H1 (cell line): ENCODE data around the gene RAD51B. TPM values are rescaled to one million over a fixed set of nuclear protein-coding genes. Genes with fewer than 3 reads are reported as not detected.

Experiments used
- CTCF ChIA-PET: fragments of 300-600 bp; sonication (Branson Sonifier 250); formaldehyde crosslinking; loops from one replicate; lab custom pipeline; 2021; ENCODE audit not compliant: partially characterized antibody; lab: Charles Lee
- POLR2A ChIA-PET: fragments of 300-600 bp; sonication (Branson Sonifier 250); formaldehyde crosslinking; loops from one replicate; lab custom pipeline; 2021; ENCODE audit warnings: inconsistent platforms; ENCODE audit not compliant: partially characterized antibody; lab: Charles Lee
- DNase-seq, 2 experiments: peaks; one replicate each; pipeline versions ENCODE4 v3.0.0 to v3.0.0-alpha.2; 2010 to 2022; ENCODE audit warnings: low spot score in 2 of 2, low read depth in 1 of 2, mixed read lengths in 1 of 2
- FAIRE-seq: peaks from 2 replicates; lab custom pipeline; 2011; peaks lifted over from hg19 to GRCh38; lab: Jason Lieb, UNC
- H2AFZ ChIP-seq: 2 replicates; pipeline ENCODE4 v1.8.1; 2012; ENCODE audit warnings: low read length, inconsistent platforms
- H2AK5ac ChIP-seq: 2 replicates; pipeline ENCODE4 v1.6.1; 2013; ENCODE audit warnings: low read depth, low read length
- H2BK120ac ChIP-seq: replicated peaks from 2 replicates; pipeline ENCODE3; 2013; ENCODE audit warnings: low read depth, low read length, inconsistent platforms
- H2BK12ac ChIP-seq: 2 replicates; pipeline ENCODE4 v1.6.1; 2013; ENCODE audit warnings: low read depth, low read length
- H2BK15ac ChIP-seq: 2 replicates; pipeline ENCODE4 v1.6.1; 2013; ENCODE audit warnings: low read length
- H2BK20ac ChIP-seq: 2 replicates; pipeline ENCODE4 v1.6.1; 2013; ENCODE audit warnings: low read length
- H2BK5ac ChIP-seq: 2 replicates; pipeline ENCODE4 v1.6.1; 2013; ENCODE audit warnings: low read depth, low read length
- H3K14ac ChIP-seq: 2 replicates; pipeline ENCODE4 v1.6.1; 2013; ENCODE audit warnings: inconsistent platforms; ENCODE audit not compliant: insufficient read length
- H3K18ac ChIP-seq: 2 replicates; pipeline ENCODE4 v1.6.1; 2013; ENCODE audit warnings: low read length; ENCODE audit errors: extremely low read depth
- H3K23ac ChIP-seq: 2 replicates; pipeline ENCODE4 v1.6.1; 2013; ENCODE audit warnings: inconsistent platforms; ENCODE audit not compliant: insufficient read length
- H3K23me2 ChIP-seq: 2 replicates; pipeline ENCODE4 v1.6.1; 2013; ENCODE audit warnings: low read depth, low read length
- H3K27ac ChIP-seq: 2 replicates; pipeline ENCODE4 v1.6.1; 2011; ENCODE audit warnings: low read depth, low read length, inconsistent platforms
- H3K27me3 ChIP-seq, 4 experiments: replicated peaks in 1 of 4; 1 replicate in 1 of 4; 2 replicates in 3 of 4; pipeline versions ENCODE4 v1.6.1 to v1.8.1; 2011 to 2013; ENCODE audit warnings: low read length in 3 of 4, mild to moderate bottlenecking in 3 of 4, inconsistent platforms in 2 of 4, mixed read lengths in 2 of 4, moderate library complexity in 1 of 4; ENCODE audit not compliant: control insufficient read depth in 3 of 4, insufficient read depth in 3 of 4; ENCODE audit errors: extremely low read depth in 1 of 4
- H3K36me3 ChIP-seq, 4 experiments: 2 replicates each; pipeline versions ENCODE4 v1.6.1 to v1.8.1; 2011 to 2013; ENCODE audit warnings: mild to moderate bottlenecking in 4 of 4, low read length in 3 of 4, moderate library complexity in 2 of 4, control low read depth in 1 of 4, inconsistent platforms in 1 of 4; ENCODE audit not compliant: insufficient read depth in 4 of 4, control insufficient read depth in 2 of 4
- H3K4ac ChIP-seq: replicated peaks from 2 replicates; pipeline ENCODE3; 2013; ENCODE audit warnings: low read length, low read depth, mixed read lengths, inconsistent platforms; ENCODE audit not compliant: insufficient read length
- H3K4me1 ChIP-seq, 4 experiments: replicated peaks in 1 of 4; 1 replicate in 1 of 4; 2 replicates in 3 of 4; pipeline versions ENCODE4 v1.6.1 to v1.8.1; 2011 to 2013; ENCODE audit warnings: low read length in 3 of 4, inconsistent platforms in 2 of 4, mixed read lengths in 1 of 4; ENCODE audit not compliant: insufficient read depth in 4 of 4, control insufficient read depth in 3 of 4
- H3K4me2 ChIP-seq, 2 experiments: 2 replicates each; pipeline versions ENCODE4 v1.6.1 to v1.8.1; 2011 to 2013; ENCODE audit warnings: low read depth in 2 of 2, low read length in 2 of 2, control low read depth in 1 of 2, inconsistent platforms in 1 of 2, mild to moderate bottlenecking in 1 of 2; ENCODE audit not compliant: insufficient read depth in 1 of 2
- H3K4me3 ChIP-seq, 4 experiments: fragments of 200-600, 300-600 bp in 1 of 4; sonication (generic), shearing (Covaris generic), sonication (Bioruptor Twin) in 1 of 4; 2 replicates each; pipeline versions ENCODE4 v1.5.1 to v1.8.1; 2011 to 2016; ENCODE audit warnings: low read length in 4 of 4, low read depth in 3 of 4, control low read depth in 2 of 4, inconsistent platforms in 2 of 4, mild to moderate bottlenecking in 2 of 4, mixed read lengths in 1 of 4, moderate library complexity in 1 of 4; ENCODE audit not compliant: insufficient read depth in 2 of 4; ENCODE audit errors: extremely low read depth in 1 of 4
- H3K56ac ChIP-seq: replicated peaks from 2 replicates; pipeline ENCODE3; 2013; ENCODE audit warnings: low read depth, mild to moderate bottlenecking, mixed read lengths, low read length, inconsistent platforms; ENCODE audit not compliant: insufficient read length
- H3K79me1 ChIP-seq: 2 replicates; pipeline ENCODE4 v1.6.1; 2013; ENCODE audit warnings: low read depth, low read length, control low read depth
- H3K79me2 ChIP-seq, 2 experiments: 2 replicates each; pipeline versions ENCODE4 v1.6.1 to v1.8.1; 2012 to 2013; ENCODE audit warnings: low read length in 2 of 2, mild to moderate bottlenecking in 2 of 2, inconsistent platforms in 1 of 2; ENCODE audit not compliant: insufficient read depth in 2 of 2, control insufficient read depth in 1 of 2
- H3K9ac ChIP-seq, 4 experiments: replicated peaks in 1 of 4; 1 replicate in 1 of 4; 2 replicates in 3 of 4; pipeline versions ENCODE4 v1.6.1 to v1.8.1; 2011 to 2013; ENCODE audit warnings: low read depth in 3 of 4, low read length in 3 of 4, control low read depth in 2 of 4, mild to moderate bottlenecking in 2 of 4, moderate library complexity in 2 of 4, inconsistent platforms in 1 of 4; ENCODE audit errors: extremely low read depth in 1 of 4
- H3K9me3 ChIP-seq, 2 experiments: 2 replicates each; pipeline versions ENCODE4 v1.6.1 to v1.8.1; 2012 to 2013; ENCODE audit warnings: mild to moderate bottlenecking in 2 of 2, moderate library complexity in 2 of 2, control low read depth in 1 of 2, inconsistent platforms in 1 of 2, low read depth in 1 of 2, low read length in 1 of 2, mixed read lengths in 1 of 2; ENCODE audit not compliant: insufficient read depth in 2 of 2
- H4K20me1 ChIP-seq, 2 experiments: replicated peaks in 1 of 2; 2 replicates each; pipeline versions ENCODE3 to v1.8.1; 2011 to 2013; ENCODE audit warnings: inconsistent platforms in 2 of 2, low read length in 2 of 2, mild to moderate bottlenecking in 1 of 2; ENCODE audit not compliant: insufficient read depth in 2 of 2, control insufficient read depth in 1 of 2
- H4K5ac ChIP-seq: 2 replicates; pipeline ENCODE4 v1.6.1; 2013; ENCODE audit warnings: low read length, low read depth, mixed read lengths, inconsistent platforms; ENCODE audit not compliant: insufficient read length
- H4K8ac ChIP-seq: 2 replicates; pipeline ENCODE4 v1.8.0; 2013; ENCODE audit warnings: mild to moderate bottlenecking, moderate library complexity, low read length, inconsistent platforms; ENCODE audit not compliant: insufficient read depth; ENCODE audit errors: extremely low read depth
- H4K91ac ChIP-seq: replicated peaks from 2 replicates; pipeline ENCODE3; 2013; ENCODE audit warnings: low read length, mixed read lengths, inconsistent platforms; ENCODE audit not compliant: insufficient read length
- BCL11A ChIP-seq, 2 experiments: IDR thresholded peaks; one replicate each; pipeline ENCODE4 v1.6.1; 2011; ENCODE audit warnings: low read depth in 2 of 2, low read length in 2 of 2, mild to moderate bottlenecking in 2 of 2
- CEBPB ChIP-seq: IDR thresholded peaks from 2 replicates; pipeline ENCODE4 v1.6.1; 2012; ENCODE audit warnings: low read depth, low read length
- CREB1 ChIP-seq: IDR thresholded peaks from 2 replicates; pipeline ENCODE4 v1.6.1; 2012; ENCODE audit warnings: inconsistent platforms
- CTBP2 ChIP-seq: IDR thresholded peaks from 2 replicates; pipeline ENCODE4 v1.7.0; 2011; ENCODE audit warnings: borderline replicate concordance, mild to moderate bottlenecking, moderate library complexity, mixed read lengths, low read length; ENCODE audit not compliant: insufficient read depth, insufficient read length
- GABPA ChIP-seq: IDR thresholded peaks from 2 replicates; pipeline ENCODE4 v1.6.1; 2011; ENCODE audit warnings: mild to moderate bottlenecking, low read length, moderate library complexity, borderline replicate concordance; ENCODE audit not compliant: insufficient read depth
- POLR2A ChIP-seq, 2 experiments: IDR thresholded peaks; 1 replicate in 1 of 2; 2 replicates in 1 of 2; pipeline ENCODE4 v1.6.1; 2011; ENCODE audit warnings: low read depth in 2 of 2, low read length in 2 of 2, mild to moderate bottlenecking in 2 of 2; ENCODE audit errors: control extremely low read depth in 1 of 2
- POU5F1 ChIP-seq: IDR thresholded peaks from 2 replicates; pipeline ENCODE4 v1.6.1; 2011; ENCODE audit warnings: low read depth, mild to moderate bottlenecking, low read length, moderate library complexity
- SP1 ChIP-seq: IDR thresholded peaks from 2 replicates; pipeline ENCODE4 v1.6.1; 2011; ENCODE audit warnings: low read depth, low read length
- SUZ12 ChIP-seq: fragments of 200-600 bp; sonication (generic); IDR thresholded peaks from 2 replicates; pipeline ENCODE4 v1.6.1; 2012; ENCODE audit warnings: mild to moderate bottlenecking, inconsistent platforms, low read length, moderate library complexity, mixed read lengths
- TAF7 ChIP-seq: optimal IDR thresholded peaks from 2 replicates; pipeline ENCODE3; 2011; ENCODE audit warnings: low read depth, mild to moderate bottlenecking, inconsistent platforms, low read length, moderate library complexity, borderline replicate concordance
- TCF12 ChIP-seq: IDR thresholded peaks from 2 replicates; pipeline ENCODE4 v1.6.1; 2011; ENCODE audit warnings: low read depth, mild to moderate bottlenecking, low read length
- polyA plus RNA-seq, 7 experiments: library from polyadenylated mRNA; depleted of rRNA in 3 of 7; stranded (reverse) in 5 of 7; unstranded in 2 of 7; fragments of >200 nt in 5 of 7; fragments of 200-250 nt in 2 of 7; gene quantifications; 1 replicate in 5 of 7; 2 replicates in 1 of 7; 4 replicates in 1 of 7; pipeline versions ENCODE4 v1.2.1 to v1.2.3, GENCODE V29; 2011 to 2013; ENCODE audit warnings: missing spikeins in 2 of 7, mixed read lengths in 2 of 7
- total RNA-seq: library from RNA; stranded (reverse); fragmentation: NEBNext Ultra II Directional; extraction: Animal tissue kit (Norgen Biotek cat#: 25700); gene quantifications from 2 replicates; pipeline ENCODE4 v1.2.1, GENCODE V29; 2021
- TF ChIP-seq, protein P1 (sequence below), 3 experiments: IDR thresholded peaks; 1 replicate in 2 of 3; 2 replicates in 1 of 3; pipeline versions ENCODE4 v1.5.1 to v1.6.1; 2011; ENCODE audit warnings: low read length in 3 of 3, mild to moderate bottlenecking in 3 of 3, inconsistent platforms in 2 of 3, low read depth in 1 of 3, moderate library complexity in 1 of 3; ENCODE audit not compliant: insufficient read depth in 1 of 3; ENCODE audit errors: control extremely low read depth in 1 of 3

The RAD51B gene
- total and polyA plus RNA-seq, 2 of the 8 experiments (the other 6 are each of a cell fraction or from before 2014, with no cell fraction given), result 3.9 to 14.9 TPM

GRCh38 chr14:68286667-68287066 lies 467.1 kb downstream of the RAD51B start:
- H3K27ac ChIP-seq, result no peak overlapping the region
- no peaks in the 10 kb centered on the region for H3K79me1 ChIP-seq
- H3K4me2 ChIP-seq, result no peak overlapping the region
- H3K23ac ChIP-seq, result no peak overlapping the region
- no peak overlapping the region for H3K56ac ChIP-seq
- no peaks in the 10 kb centered on the region for H3K9me3 ChIP-seq
- H3K9ac ChIP-seq, result no peak overlapping the region
- H2BK15ac ChIP-seq, result no peak overlapping the region
- no peak overlapping the region for H2AK5ac ChIP-seq
- H3K36me3 ChIP-seq, result no peaks in the 10 kb centered on the region
- no peaks in the 10 kb centered on the region for H3K79me2 ChIP-seq
- no peak overlapping the region for H3K14ac ChIP-seq
- no peak overlapping the region for H2BK12ac ChIP-seq
- H4K20me1 ChIP-seq, result no peaks in the 10 kb centered on the region
- no peak overlapping the region for H3K4me3 ChIP-seq
- no peak overlapping the region for H2BK20ac ChIP-seq
- ChIA-PET CTCF (interaction anchor here (0.8 kb wide), 1 partner anchor 15 kb away, joined by 3 read pairs; no protein-coding TSS in a partner anchor), POLR2A (interaction anchor here (1.5 kb wide), 1 partner anchor 10 kb away, joined by 3 read pairs; no protein-coding TSS in a partner anchor)
- no peak for DNase-seq
- TF ChIP-seq CTBP2 (no peak), POU5F1 (no peak), SP1 (no peak), TCF12 (no peak), GABPA (no peak), SUZ12 (no peak), CREB1 (no peak), CEBPB (no peak), BCL11A (IDR thresholded peaks at IDR 0.05; ENCODE audit: low read depth in 2 of 2, low read length in 2 of 2) (no peak), TAF7 (no peak), POLR2A (IDR thresholded peaks at IDR 0.05; ENCODE audit: control extremely low read depth in 1 of 2, low read depth in 2 of 2, low read length in 2 of 2) (no peak)
- TF ChIP-seq, protein P1, sequence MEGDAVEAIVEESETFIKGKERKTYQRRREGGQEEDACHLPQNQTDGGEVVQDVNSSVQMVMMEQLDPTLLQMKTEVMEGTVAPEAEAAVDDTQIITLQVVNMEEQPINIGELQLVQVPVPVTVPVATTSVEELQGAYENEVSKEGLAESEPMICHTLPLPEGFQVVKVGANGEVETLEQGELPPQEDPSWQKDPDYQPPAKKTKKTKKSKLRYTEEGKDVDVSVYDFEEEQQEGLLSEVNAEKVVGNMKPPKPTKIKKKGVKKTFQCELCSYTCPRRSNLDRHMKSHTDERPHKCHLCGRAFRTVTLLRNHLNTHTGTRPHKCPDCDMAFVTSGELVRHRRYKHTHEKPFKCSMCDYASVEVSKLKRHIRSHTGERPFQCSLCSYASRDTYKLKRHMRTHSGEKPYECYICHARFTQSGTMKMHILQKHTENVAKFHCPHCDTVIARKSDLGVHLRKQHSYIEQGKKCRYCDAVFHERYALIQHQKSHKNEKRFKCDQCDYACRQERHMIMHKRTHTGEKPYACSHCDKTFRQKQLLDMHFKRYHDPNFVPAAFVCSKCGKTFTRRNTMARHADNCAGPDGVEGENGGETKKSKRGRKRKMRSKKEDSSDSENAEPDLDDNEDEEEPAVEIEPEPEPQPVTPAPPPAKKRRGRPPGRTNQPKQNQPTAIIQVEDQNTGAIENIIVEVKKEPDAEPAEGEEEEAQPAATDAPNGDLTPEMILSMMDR (IDR thresholded peaks at IDR 0.05; ENCODE audit: control extremely low read depth in 1 of 3, insufficient read depth in 1 of 3, low read depth in 1 of 3, low read length in 3 of 3), result no peak
- no peaks in the 10 kb centered on the region for H3K23me2 ChIP-seq
- no peak overlapping the region for H2BK120ac ChIP-seq
- no peaks in the 10 kb centered on the region for H3K27me3 ChIP-seq
- H3K4ac ChIP-seq, result no peak overlapping the region
- H2AFZ ChIP-seq, result no peak overlapping the region
- FAIRE-seq, result no peak
- no peak overlapping the region for H4K5ac ChIP-seq
- peaks cover 5 to 15% (median 8%) of the 10 kb centered on the region in 4 experiments for H3K4me1 ChIP-seq
- H2BK5ac ChIP-seq, result no peak overlapping the region
- H4K91ac ChIP-seq, result no peak overlapping the region
- H4K8ac ChIP-seq, result no peak overlapping the region
- no peak overlapping the region for H3K18ac ChIP-seq
